Measurements from ENCODE around the gene ATP6AP1.

The ATP6AP1 gene

DNA sequence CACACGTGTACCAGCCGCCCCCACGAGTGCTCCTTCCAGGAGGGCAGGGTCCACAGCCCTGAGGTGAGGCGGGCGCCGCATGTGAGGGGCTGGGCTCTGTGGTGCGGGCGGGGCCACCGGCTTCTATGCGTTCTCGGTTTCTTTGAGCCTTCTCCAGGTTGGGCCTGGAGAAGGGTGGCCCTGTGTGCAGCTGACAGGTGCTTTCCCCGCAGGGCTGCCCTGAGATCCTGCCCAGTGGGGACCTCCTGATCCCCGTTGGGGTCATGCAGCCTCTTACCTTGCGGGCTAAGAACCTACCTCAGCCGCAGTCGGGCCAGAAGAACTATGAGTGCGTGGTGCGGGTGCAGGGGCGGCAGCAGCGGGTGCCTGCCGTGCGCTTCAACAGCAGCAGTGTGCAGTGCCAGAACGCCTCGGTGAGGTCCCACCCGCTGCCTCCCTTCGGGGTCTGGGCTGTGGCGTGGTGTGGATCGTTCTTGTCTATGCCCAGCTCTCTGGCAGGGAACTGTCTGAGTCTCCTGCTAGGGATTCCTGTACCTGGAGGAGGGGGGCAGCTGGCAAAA lies 36.4 kb downstream of the ATP6AP1 start:
- no peak for DNase-seq (ENCODE audit: low read depth)
- no peak overlapping the region for H3K4me3 ChIP-seq (ENCODE audit: low read length)
- TF ChIP-seq CTCF (IDR thresholded peaks at IDR 0.05; ENCODE audit: insufficient read depth, low read depth, low read length, missing control alignments), result no peak

- TF ChIP-seq CTCF (IDR thresholded peaks at IDR 0.05; ENCODE audit: insufficient read depth, low read depth, low read length, missing control alignments), result no peak
- no peak for DNase-seq (ENCODE audit: low read depth)
- H3K4me3 ChIP-seq (ENCODE audit: low read length), result no peak overlapping the region
Observed at GRCh38 chrX:154465601-154466000, 37.1 kb downstream of the ATP6AP1 start.

DNA sequence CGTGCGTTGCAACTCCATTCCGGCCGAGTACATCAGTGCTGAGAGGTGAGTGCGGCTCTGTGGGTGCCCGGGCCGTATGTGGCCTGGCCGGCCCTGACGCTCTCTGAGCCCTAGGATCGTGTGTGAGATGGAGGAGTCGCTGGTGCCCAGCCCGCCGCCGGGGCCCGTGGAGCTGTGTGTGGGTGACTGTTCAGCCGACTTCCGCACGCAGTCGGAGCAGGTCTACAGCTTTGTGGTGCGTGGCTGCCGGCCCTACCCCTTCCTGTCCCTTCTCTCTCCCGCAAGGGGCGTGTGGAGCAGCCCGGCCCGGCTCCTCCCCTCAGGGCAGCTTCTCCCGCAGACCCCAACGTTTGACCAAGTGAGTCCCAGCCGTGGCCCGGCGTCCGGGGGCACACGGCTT lies 37.6 kb downstream of the ATP6AP1 start:
- no peak overlapping the region for H3K4me3 ChIP-seq (ENCODE audit: low read length)
- no peak for TF ChIP-seq CTCF (IDR thresholded peaks at IDR 0.05; ENCODE audit: insufficient read depth, low read depth, low read length, missing control alignments)
- DNase-seq (ENCODE audit: low read depth), result no peak

- DNase-seq (ENCODE audit: low read depth), result no peak
- no peak for TF ChIP-seq CTCF (IDR thresholded peaks at IDR 0.05; ENCODE audit: insufficient read depth, low read depth, low read length, missing control alignments)
- no peak overlapping the region for H3K4me3 ChIP-seq (ENCODE audit: low read length)
Observed at GRCh38 chrX:154466907-154467306, 38.4 kb downstream of the ATP6AP1 start.

GRCh38 chrX:154467556-154467955 lies 39.1 kb downstream of the ATP6AP1 start:
- no peak for DNase-seq (ENCODE audit: low read depth)
- no peak for TF ChIP-seq CTCF (IDR thresholded peaks at IDR 0.05; ENCODE audit: insufficient read depth, low read depth, low read length, missing control alignments)
- no peak overlapping the region for H3K4me3 ChIP-seq (ENCODE audit: low read length)

GRCh38 chrX:154468217-154468616 lies 39.7 kb downstream of the ATP6AP1 start:
- TF ChIP-seq CTCF (IDR thresholded peaks at IDR 0.05; ENCODE audit: insufficient read depth, low read depth, low read length, missing control alignments), result no peak
- DNase-seq (ENCODE audit: low read depth), result no peak
- H3K4me3 ChIP-seq (ENCODE audit: low read length), result no peak overlapping the region

- no peak overlapping the region for H3K4me3 ChIP-seq (ENCODE audit: low read length)
- no peak for DNase-seq (ENCODE audit: low read depth)
- no peak for TF ChIP-seq CTCF (IDR thresholded peaks at IDR 0.05; ENCODE audit: insufficient read depth, low read depth, low read length, missing control alignments)
Observed at GRCh38 chrX:154469114-154469513, 40.6 kb downstream of the ATP6AP1 start.

Data from epithelial cell of esophagus (primary cell).